ENCODE measurements around the gene GGNBP2. TPM values are rescaled to one million over a fixed set of nuclear protein-coding genes. Genes with fewer than 3 reads are reported as not detected.

The GGNBP2 gene
- total and polyA plus RNA-seq, 7 donors, result 29.2 to 54.4 (median 40.0) TPM

DNA sequence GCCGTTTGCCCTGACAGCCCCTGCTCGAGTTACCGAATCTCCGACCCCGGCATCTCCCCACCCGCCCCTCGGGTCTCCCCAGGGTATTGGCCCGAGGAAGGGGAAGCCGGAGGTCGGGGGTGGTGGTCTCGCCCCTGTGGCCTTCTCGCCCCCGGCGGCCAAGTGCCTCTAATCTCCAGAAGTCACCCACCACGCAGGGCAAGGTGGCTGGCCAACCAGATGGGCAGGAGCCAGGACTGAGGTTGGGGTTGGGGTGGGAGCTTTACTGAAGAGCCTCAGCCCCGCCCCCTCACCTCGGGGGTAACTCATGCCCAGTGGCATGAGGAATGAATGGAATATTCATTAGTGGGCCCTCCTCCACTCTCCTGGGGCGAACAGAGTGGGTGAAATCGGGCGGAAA lies 47.6 kb downstream of the GGNBP2 start:
- TF ChIP-seq, protein P1, sequence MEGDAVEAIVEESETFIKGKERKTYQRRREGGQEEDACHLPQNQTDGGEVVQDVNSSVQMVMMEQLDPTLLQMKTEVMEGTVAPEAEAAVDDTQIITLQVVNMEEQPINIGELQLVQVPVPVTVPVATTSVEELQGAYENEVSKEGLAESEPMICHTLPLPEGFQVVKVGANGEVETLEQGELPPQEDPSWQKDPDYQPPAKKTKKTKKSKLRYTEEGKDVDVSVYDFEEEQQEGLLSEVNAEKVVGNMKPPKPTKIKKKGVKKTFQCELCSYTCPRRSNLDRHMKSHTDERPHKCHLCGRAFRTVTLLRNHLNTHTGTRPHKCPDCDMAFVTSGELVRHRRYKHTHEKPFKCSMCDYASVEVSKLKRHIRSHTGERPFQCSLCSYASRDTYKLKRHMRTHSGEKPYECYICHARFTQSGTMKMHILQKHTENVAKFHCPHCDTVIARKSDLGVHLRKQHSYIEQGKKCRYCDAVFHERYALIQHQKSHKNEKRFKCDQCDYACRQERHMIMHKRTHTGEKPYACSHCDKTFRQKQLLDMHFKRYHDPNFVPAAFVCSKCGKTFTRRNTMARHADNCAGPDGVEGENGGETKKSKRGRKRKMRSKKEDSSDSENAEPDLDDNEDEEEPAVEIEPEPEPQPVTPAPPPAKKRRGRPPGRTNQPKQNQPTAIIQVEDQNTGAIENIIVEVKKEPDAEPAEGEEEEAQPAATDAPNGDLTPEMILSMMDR (IDR thresholded peaks at IDR 0.05), result no peak
- H3K4me3 ChIP-seq, result peak overlapping the region; percentile 98
- H3K27me3 ChIP-seq (ENCODE audit: insufficient read depth in 3 of 3, low read length in 2 of 3), result no peaks in the 10 kb centered on the region
- H3K27ac ChIP-seq, result peak overlapping the region; percentile 81
- WGBS, 3 donors, result 2 to 8% (median 4%) methylated on average over 17 to 20 of the region's 20 CpGs
- ATAC-seq (peak; percentile 9 to 26 (median 22)), DNase-seq (peak in 1 of 2 donors; percentile 58)
- intact Hi-C loops (cut with DNase I), result loop anchor here (5.0 kb wide), 3 partner anchors 35 to 105 kb away; partner anchors contain the start of gene ZNHIT3 (in 1 of the 2)
- H3K4me1 ChIP-seq, result peaks cover 16% of the 10 kb centered on the region
- peaks cover 4 to 38% of the 10 kb centered on the region in 2 donors for H3K36me3 ChIP-seq (ENCODE audit: insufficient read depth in 1 of 2, low read depth in 1 of 2)
- H3K9me3 ChIP-seq, result no peaks in the 10 kb centered on the region

DNA sequence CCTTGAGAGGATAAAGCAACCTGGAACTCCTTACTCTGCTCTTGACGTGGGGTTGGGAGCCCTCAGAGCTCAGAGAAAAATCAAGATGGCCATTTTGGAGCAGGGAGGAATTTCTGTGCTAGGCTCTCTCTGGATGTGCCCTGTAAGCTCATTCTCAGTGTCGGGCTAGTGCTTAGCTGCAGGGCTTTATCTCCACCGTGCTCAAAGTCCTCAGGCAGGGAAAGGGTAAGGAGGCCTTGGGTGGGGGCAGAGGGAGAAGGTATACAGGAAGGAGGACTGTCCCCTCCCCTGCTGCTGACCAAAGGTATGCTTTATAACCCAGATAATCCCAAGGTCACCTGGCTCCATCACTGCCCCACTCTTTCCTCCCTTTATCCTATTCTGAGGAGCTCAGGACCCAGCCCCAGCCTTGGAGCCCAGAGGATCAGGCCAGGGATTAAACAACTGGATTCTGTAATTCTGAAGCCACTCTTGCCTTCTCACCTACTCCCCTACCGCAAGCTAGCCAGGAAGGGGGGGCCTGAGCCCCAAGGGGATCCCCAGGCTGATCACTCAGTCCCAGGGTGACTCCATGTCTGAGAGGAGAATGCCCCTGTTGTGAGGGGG lies 48.1 kb downstream of the GGNBP2 start:
- Histone ChIP-seq H3K4me1 (peaks cover 16% of the 10 kb centered on the region), H3K9me3 (no peaks in the 10 kb centered on the region), H3K4me3 (peak overlapping the region; percentile 98), H3K27ac (peak overlapping the region; percentile 16), H3K36me3 (ENCODE audit: insufficient read depth in 1 of 2, low read depth in 1 of 2) (peaks cover 4 to 33% of the 10 kb centered on the region in 2 donors), H3K27me3 (ENCODE audit: insufficient read depth in 3 of 3, low read length in 2 of 3) (no peaks in the 10 kb centered on the region)
- TF ChIP-seq, protein P1 (IDR thresholded peaks at IDR 0.05), result no peak
- intact Hi-C loops (cut with DNase I), result loop anchor here (5.0 kb wide), 3 partner anchors 36 to 106 kb away; partner anchors contain the start of gene ZNHIT3 (in 1 of the 2)
- ATAC-seq (peak in 1 of 4 donors; percentile 6), DNase-seq (no peak)
- WGBS, 3 donors, result 35 to 44% (median 39%) methylated on average over 4 of the region's 4 CpGs

DNA sequence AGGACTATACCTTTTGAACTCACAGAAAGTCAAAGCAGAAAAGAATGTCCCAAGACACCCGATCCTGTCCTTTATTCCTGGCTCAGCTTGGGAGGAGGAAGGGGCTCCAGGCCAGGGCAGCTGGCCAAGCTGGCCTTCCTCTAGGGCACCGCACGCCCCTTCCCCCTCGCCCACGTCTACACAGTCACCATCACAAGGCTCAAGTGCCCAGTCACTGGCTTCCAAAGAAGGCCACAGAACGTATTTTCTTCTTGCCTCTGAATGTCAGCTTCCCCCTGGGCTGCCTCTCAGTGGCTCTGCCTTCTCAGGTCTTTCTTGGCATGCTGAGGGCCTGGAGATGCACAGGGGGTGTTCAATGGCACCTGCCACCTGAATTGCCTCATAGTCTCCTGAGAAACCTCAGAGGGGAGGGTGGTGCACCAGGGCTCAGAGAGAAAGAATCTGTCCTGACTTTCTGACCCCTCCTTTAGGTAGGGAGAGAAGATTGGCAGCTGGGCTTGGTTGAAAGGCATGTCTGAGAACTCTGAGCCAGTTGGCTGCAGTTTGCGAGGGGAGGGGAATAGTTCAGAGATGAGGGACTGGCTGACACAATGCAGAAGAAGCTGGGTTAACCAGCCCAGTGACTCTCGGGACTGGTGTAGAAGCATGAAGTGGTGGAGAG lies 49.1 kb downstream of the GGNBP2 start:
- H3K4me1 ChIP-seq, result peaks cover 16% of the 10 kb centered on the region
- no peak for ATAC-seq
- no peaks in the 10 kb centered on the region for H3K9me3 ChIP-seq
- no peak for DNase-seq
- H3K36me3 ChIP-seq (ENCODE audit: insufficient read depth in 1 of 2, low read depth in 1 of 2), result peaks cover 4 to 25% of the 10 kb centered on the region in 2 donors
- H3K4me3 ChIP-seq, result no peak overlapping the region
- intact Hi-C loops (cut with DNase I), result loop anchor here (5.0 kb wide), 3 partner anchors 36 to 106 kb away; partner anchors contain the start of gene ZNHIT3 (in 1 of the 2)
- H3K27ac ChIP-seq, result peak overlapping the region; percentile 16
- WGBS, 3 donors, result 48 to 51% (median 49%) methylated on average over 8 of the region's 8 CpGs
- no peaks in the 10 kb centered on the region for H3K27me3 ChIP-seq (ENCODE audit: insufficient read depth in 3 of 3, low read length in 2 of 3)
- TF ChIP-seq, protein P1 (IDR thresholded peaks at IDR 0.05), result no peak

DNA sequence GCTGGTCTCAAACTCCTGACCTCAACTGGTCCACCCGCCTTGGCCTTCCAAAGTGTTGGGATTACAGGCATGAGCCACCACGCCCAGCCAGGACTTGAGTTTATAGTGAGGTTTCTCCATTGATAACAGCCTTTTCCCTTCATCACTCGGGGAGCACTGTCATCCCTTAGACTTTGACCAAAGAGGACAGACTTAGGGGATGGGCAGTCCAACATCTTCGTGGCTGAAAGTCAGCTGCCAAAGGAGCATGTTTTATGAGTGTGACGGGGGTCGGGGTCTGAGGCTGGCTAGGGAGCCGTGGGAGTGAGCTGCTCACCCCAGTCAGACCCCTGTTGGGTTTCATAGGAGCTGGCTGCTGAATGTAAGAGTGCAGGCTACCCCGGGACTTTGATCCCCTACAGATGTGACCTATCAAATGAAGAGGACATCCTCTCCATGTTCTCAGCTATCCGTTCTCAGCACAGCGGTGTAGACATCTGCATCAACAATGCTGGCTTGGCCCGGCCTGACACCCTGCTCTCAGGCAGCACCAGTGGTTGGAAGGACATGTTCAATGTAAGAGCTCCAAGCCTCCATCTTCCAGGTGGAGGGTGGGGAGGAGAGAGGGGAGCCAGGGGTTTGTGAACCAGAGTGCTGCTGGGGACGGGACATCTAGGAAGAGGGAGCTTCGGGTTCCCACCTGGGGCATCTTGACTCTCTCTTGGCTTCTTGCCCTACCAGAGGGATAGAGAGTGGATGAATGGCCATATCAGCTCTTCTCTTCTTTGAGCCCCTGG lies 50.1 kb downstream of the GGNBP2 start:
- intact Hi-C loops (cut with DNase I), result loop anchor here (5.0 kb wide), 3 partner anchors 38 to 108 kb away; partner anchors contain the start of gene ZNHIT3 (in 1 of the 2)
- peaks cover 16% of the 10 kb centered on the region for H3K4me1 ChIP-seq
- no peak for DNase-seq
- 77 to 89% (median 79%) methylated on average over 13 of the region's 13 CpGs for WGBS, 3 donors
- no peak overlapping the region for H3K4me3 ChIP-seq
- no peaks in the 10 kb centered on the region for H3K9me3 ChIP-seq
- TF ChIP-seq, protein P1 (IDR thresholded peaks at IDR 0.05), result no peak
- no peak overlapping the region for H3K27ac ChIP-seq
- H3K27me3 ChIP-seq (ENCODE audit: insufficient read depth in 3 of 3, low read length in 2 of 3), result no peaks in the 10 kb centered on the region
- ATAC-seq, result no peak
- peaks cover 2 to 18% of the 10 kb centered on the region in 2 donors for H3K36me3 ChIP-seq (ENCODE audit: insufficient read depth in 1 of 2, low read depth in 1 of 2)
